Karpas-422 (cell line): ENCODE results near the gene ARF4. TPM values are rescaled to one million over a fixed set of nuclear protein-coding genes. Genes with fewer than 3 reads are reported as not detected.

ENCODE experiments used
- small RNA-seq: library from RNA; depleted of rRNA; stranded (forward); fragments of <200 nt; gene quantifications from one replicate; pipeline ENCODE3, GENCODE V24; 2014
- total RNA-seq: library from RNA; depleted of rRNA; stranded (reverse); fragments of >200 nt; shearing (Covaris generic); gene quantifications from 2 replicates; pipeline ENCODE4 v1.2.3, GENCODE V29; 2014; ENCODE audit warnings: low replicate concordance; rRNA removed

ARF4 gene
- total RNA-seq, 1 experiment from 2014 or later = 69.7 TPM

Small RNAs within 50 kb of the gene (small RNA-seq; reads per million reads assigned to genes)
- gene RNU6-108P (not detected), gene RNU6-483P (not detected), gene RNU6ATAC26P (0.12 reads per million)

Other genes with a start within 250 kb of the ARF4 start
- 0.43 TPM in 1 of 2 replicates, not detected in the other for gene DNAH12, start 53.0 kb downstream of the ARF4 start, total RNA-seq
- gene PDE12, start 41.1 kb downstream of the ARF4 start, total RNA-seq = 27.7 and 28.5 TPM in 2 replicates
- 18.5 and 61.4 TPM in 2 replicates for gene DENND6A, start 95.7 kb upstream of the ARF4 start, total RNA-seq
- gene SLMAP, start 159.0 kb upstream of the ARF4 start, total RNA-seq = 44.8 and 63.6 TPM in 2 replicates